ENCODE data around the gene GRAPL. TPM values are rescaled to one million over a fixed set of nuclear protein-coding genes. Genes with fewer than 3 reads are reported as not detected.

Gene GRAPL
- total and polyA plus RNA-seq, 3 experiments from 2014 or later: 1.1 to 3.7 (median 2.6) TPM

Other genes with a start within 250 kb of the GRAPL start
- gene SLC5A10, start 175.4 kb upstream of the GRAPL start, total RNA-seq: not detected
- not detected for gene SLC5A10, start 175.4 kb upstream of the GRAPL start, polyA plus RNA-seq
- gene FAM83G, start 122.8 kb upstream of the GRAPL start, total RNA-seq: 10 to 100 TPM; 13.1 to 14.6 TPM
- gene FAM83G, start 122.8 kb upstream of the GRAPL start, polyA plus RNA-seq: 7.3 TPM
- gene GRAP, start 80.6 kb upstream of the GRAPL start, total RNA-seq: 10 to 100 TPM in 1 of 2 experiments, 1 to 10 TPM in 1; 7.9 to 10.1 TPM
- gene GRAP, start 80.6 kb upstream of the GRAPL start, polyA plus RNA-seq: 36.2 TPM
- 10 to 100 TPM in 1 of 2 experiments, 1 to 10 TPM in 1; 9.0 to 10.4 TPM for gene EPN2, start 109.8 kb downstream of the GRAPL start, total RNA-seq
- gene EPN2, start 109.8 kb downstream of the GRAPL start, polyA plus RNA-seq: 9.7 TPM
- 1 to 10 TPM; 4.8 to 6.8 TPM for gene B9D1, start 235.1 kb downstream of the GRAPL start, total RNA-seq
- gene B9D1, start 235.1 kb downstream of the GRAPL start, polyA plus RNA-seq: 0.67 TPM